ENCODE results near the gene CINP. TPM values are rescaled to one million over a fixed set of nuclear protein-coding genes. Genes with fewer than 3 reads are reported as not detected.

The CINP gene
- total RNA-seq: 10 to 100 TPM; 45.3 to 46.2 TPM

DNA sequence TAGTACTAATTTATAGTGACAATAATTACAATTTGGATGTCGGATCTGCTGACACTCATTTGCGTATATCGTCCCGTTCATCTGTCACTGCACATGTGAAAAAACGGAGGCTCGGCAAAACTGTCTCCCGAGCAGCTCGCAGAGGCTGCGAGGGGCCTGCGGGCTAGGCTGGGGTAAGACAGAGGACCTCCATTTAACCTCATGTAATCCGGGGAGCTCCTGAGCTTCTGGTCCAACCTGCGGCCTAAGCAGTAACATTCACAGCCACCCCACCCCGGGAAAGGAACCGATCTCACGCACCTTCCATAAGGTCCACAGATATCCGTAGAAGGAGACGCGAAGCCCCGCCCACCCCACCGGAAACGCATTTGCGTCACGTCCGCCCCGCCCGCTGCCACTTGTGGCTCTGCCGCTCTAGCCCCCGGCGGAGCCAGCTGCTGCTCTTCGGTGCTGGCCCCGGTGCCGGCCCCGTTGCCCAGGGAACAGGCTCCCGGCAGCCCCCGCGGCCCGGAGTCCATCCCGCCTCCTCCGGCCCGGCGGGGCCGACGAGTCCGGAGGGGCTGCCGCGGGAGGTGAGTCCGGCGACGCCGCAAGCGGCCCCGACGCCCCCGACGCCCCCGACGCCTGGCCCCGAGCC is at the start of gene CINP, which contains the start of gene TECPR2:
Gene CINP (minus strand): TSS at position 346 of the 637 bp plus-strand sequence. CDS start 39 bp downstream, at position 307.
Gene TECPR2 (plus strand): TSS at position 397 of the 637 bp plus-strand sequence. CDS start 13,781 bp downstream, outside the sequence.
- H3K9me3 Mint-ChIP-seq: no peaks in the 10 kb centered on the region
- intact Hi-C loops (cut with micrococcal nuclease): loop anchor here (1.0 to 5.0 kb wide), 7 partner anchors 43 to 445 kb away; partner anchors contain the start of genes ANKRD9, HSP90AA1, RCOR1 and WDR20
- H3K36me3 Mint-ChIP-seq (ENCODE audit: low read depth): peaks cover 6% of the 10 kb centered on the region
- H3K27me3 Mint-ChIP-seq (ENCODE audit: low read depth): no peaks in the 10 kb centered on the region
- peak within 1 kb of the TSS; percentile 94 for H3K27ac Mint-ChIP-seq
- H3K4me3 Mint-ChIP-seq: no peak within 1 kb of the TSS
- CTCF ChIA-PET: interaction anchor here (1.0 to 1.7 kb wide), 3 partner anchors 45 to 153 kb away, joined by 3 to 4 read pairs (median 4); no protein-coding TSS in a partner anchor
- peak; percentile 99 for DNase-seq
- H3K4me1 Mint-ChIP-seq (ENCODE audit: low read depth): peaks cover 30% of the 10 kb centered on the region

DNA sequence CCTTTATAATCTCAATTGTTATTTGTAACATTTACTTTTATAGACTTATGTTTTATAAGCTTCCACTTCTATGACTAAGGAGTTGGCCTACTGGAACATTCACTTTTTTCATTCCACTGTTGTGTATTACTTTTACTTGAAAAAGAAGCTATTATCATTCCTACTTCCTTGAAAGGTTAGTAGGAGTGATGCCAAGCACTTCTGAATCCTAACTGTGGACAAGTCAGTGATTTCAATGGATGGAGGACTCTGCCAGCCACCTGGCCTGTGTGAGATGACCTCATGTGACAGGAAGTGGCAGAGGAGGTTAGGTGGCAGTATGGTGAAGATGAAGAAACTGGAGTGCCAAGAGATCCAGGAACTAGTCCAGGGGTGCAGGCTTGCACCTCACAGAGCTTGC is 46.0 kb upstream of the CINP start:
- Mint-ChIP-seq H3K27me3 (ENCODE audit: low read depth) (no peaks in the 10 kb centered on the region), H3K36me3 (ENCODE audit: low read depth) (peaks cover 7% of the 10 kb centered on the region), H3K4me1 (ENCODE audit: low read depth) (peaks cover 4% of the 10 kb centered on the region), H3K4me3 (no peak overlapping the region), H3K27ac (no peak overlapping the region), H3K9me3 (no peaks in the 10 kb centered on the region)
- CTCF ChIA-PET: no interaction called here
- intact Hi-C loops (cut with micrococcal nuclease): no loop called here
- no peak for DNase-seq

DNA sequence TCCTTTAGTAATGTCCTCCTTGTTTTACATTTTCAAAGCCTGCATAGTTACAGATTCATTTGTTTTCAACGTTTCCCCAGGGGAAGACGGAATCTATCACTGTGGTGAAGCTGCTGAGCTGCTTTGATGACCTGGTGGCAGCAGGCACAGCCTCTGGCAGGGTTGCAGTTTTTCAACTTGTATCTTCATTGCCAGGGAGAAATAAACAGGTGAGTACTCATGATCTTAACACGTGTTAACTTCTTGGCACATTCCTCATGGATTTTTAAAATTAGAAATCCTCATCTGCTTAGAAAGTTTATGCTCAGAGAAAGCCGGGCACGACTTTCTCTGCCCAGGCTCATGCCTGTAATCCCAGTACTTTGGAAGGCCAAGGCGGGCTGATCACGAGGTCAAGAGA is 44.6 kb upstream of the CINP start:
- intact Hi-C loops (cut with micrococcal nuclease): no loop called here
- DNase-seq: no peak
- Mint-ChIP-seq H3K27me3 (ENCODE audit: low read depth) (no peaks in the 10 kb centered on the region), H3K4me3 (no peak overlapping the region), H3K4me1 (ENCODE audit: low read depth) (peaks cover 4% of the 10 kb centered on the region), H3K27ac (no peak overlapping the region), H3K9me3 (peaks cover 14% of the 10 kb centered on the region), H3K36me3 (ENCODE audit: low read depth) (peaks cover 17% of the 10 kb centered on the region)
- CTCF ChIA-PET: interaction anchor here (0.6 kb wide), 1 partner anchor 52 kb away, joined by 3 read pairs; no protein-coding TSS in a partner anchor

DNA sequence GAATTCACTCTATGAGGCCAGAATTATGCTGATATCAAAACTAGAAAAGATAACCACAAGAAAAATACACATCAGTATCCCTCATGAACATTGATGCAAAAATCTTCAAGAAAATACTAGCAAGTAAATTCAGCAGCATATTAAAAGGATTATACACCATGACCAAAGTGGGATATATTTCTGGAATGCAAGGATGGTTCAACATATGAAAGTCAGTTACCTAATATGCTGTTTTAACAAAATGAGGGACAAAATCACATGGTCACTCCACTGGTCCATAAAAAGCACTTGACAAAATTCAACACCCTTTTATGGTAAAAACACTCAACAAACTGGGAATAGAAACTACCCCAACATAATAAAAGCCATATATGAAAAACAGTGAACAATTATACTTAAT is 40.3 kb upstream of the CINP start:
- Mint-ChIP-seq H3K4me3 (no peak overlapping the region), H3K9me3 (peaks cover 25% of the 10 kb centered on the region), H3K4me1 (ENCODE audit: low read depth) (no peaks in the 10 kb centered on the region), H3K36me3 (ENCODE audit: low read depth) (peaks cover 23% of the 10 kb centered on the region), H3K27ac (no peak overlapping the region), H3K27me3 (ENCODE audit: low read depth) (no peaks in the 10 kb centered on the region)
- intact Hi-C loops (cut with micrococcal nuclease): no loop called here
- no peak for DNase-seq
- CTCF ChIA-PET: no interaction called here

DNA sequence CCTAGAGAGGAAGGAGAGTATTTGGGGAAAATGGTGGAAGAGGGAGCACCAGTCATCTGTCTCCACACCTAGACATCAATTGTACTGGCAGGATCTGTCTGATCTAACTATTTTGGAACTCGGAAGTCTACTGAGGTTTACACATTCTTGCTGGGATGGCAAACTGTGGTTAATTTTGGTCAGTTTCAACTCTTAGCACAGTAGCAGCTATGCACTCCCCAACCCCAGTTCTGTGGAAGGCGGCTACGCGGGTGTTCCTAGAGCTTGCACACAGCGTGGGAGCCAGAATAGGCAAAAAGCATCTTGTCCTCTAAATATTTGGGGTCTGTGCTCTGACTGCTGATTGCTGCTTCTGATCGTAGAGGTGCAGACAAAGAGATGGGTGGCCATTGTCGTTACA is 33.8 kb upstream of the CINP start:
- intact Hi-C loops (cut with micrococcal nuclease): no loop called here
- Mint-ChIP-seq H3K4me1 (ENCODE audit: low read depth) (peaks cover 22% of the 10 kb centered on the region), H3K27me3 (ENCODE audit: low read depth) (no peaks in the 10 kb centered on the region), H3K9me3 (peaks cover 14% of the 10 kb centered on the region), H3K4me3 (no peak overlapping the region), H3K36me3 (ENCODE audit: low read depth) (peaks cover 17% of the 10 kb centered on the region), H3K27ac (no peak overlapping the region)
- CTCF ChIA-PET: no interaction called here
- no peak for DNase-seq

DNA sequence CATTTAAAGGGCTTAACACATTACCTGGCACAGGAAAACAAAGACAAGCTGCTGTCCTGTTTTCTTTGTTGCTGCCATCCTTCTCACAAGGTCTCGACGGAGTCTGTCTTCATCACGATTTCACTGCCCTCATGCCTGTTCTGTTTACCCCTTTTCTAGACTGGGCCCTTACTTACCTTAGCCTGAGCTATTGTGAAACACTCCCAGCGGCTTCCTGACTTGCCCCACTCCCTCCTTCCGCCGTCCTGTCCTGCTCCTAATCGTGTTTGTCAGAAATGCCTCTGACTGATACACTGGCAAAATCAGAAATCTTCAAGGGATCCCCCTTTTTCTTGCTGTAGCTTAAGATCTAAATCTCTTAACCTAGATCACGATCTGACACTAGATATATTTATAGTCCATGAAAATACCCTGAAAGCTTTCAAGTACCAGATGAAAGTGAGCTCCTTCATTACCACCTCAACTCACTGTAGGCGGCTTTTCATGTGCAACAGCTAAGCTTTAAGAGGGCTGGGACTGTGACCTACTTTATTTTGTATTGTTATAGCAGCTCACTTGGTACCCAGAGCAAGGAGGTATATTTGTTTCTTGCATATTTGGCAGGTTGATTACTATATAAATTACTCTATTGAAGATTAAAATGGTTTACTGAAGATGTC is 32.2 kb upstream of the CINP start:
- H3K4me3 Mint-ChIP-seq: peak overlapping the region; percentile 8
- peaks cover 22% of the 10 kb centered on the region for H3K4me1 Mint-ChIP-seq (ENCODE audit: low read depth)
- DNase-seq: peak; percentile 38
- no peaks in the 10 kb centered on the region for H3K27me3 Mint-ChIP-seq (ENCODE audit: low read depth)
- peaks cover 14% of the 10 kb centered on the region for H3K9me3 Mint-ChIP-seq
- CTCF ChIA-PET: no interaction called here
- peaks cover 14% of the 10 kb centered on the region for H3K36me3 Mint-ChIP-seq (ENCODE audit: low read depth)
- peak overlapping the region; percentile 65 for H3K27ac Mint-ChIP-seq
- intact Hi-C loops (cut with micrococcal nuclease): no loop called here

DNA sequence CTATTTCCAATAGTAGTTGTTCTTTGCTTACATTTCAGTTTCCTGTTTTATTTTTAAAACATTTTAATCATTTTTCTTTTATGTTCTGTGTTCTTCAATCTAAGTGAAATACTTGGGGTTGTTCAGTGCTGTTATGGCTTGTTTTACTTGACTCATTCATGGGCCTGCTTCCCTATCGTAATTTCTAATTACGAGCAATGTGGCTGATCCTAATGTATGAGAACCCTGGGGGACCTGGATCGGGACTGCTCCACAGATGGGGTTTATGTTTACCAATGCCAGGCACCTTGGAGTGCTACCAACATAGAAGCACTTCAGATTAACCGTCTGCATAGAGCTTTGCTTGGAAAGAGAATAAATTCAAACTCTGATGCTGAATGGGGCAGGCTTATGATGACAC is 29.8 kb upstream of the CINP start:
- H3K36me3 Mint-ChIP-seq (ENCODE audit: low read depth): peaks cover 6% of the 10 kb centered on the region
- peaks cover 22% of the 10 kb centered on the region for H3K4me1 Mint-ChIP-seq (ENCODE audit: low read depth)

DNA sequence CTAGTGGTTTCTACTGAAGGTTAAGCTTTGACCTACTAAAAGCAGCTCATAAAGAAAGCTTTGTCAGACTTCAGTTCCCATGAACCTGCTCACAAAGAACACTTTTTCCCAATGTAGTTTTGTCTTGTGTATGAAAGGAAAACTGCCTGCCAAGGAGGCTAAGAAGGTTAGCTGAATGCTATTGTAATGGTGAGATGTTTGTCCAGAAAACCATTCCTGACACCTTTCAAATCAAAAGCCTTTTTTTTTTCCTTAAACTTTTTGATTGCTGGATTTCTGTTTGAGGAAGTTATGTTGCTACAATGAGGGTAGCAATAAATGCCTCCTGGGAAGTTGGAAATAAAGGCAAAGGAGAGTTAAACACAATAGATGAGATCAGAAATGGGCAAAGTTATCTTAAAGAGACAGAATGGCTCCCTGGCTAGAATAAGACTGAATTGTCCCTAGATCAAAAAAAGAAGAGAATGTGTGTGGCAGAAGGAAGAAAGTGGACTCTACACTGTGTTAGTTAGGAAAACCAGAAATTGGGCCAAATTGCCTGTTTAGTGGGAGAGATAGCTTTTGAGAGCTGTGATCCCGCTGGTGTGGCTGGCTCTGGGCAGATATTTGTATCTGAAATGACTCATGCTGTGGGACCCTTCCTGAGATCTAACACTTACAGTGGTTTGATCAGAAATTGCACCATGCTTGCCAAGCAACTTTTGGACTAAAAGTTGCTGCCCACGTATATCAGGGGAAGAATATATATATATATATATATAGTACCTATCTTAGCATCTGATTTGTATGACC is 27.6 kb upstream of the CINP start:
- peaks cover 1% of the 10 kb centered on the region for H3K36me3 Mint-ChIP-seq (ENCODE audit: low read depth)
- intact Hi-C loops (cut with micrococcal nuclease): no loop called here
- no peak overlapping the region for H3K4me3 Mint-ChIP-seq
- no peaks in the 10 kb centered on the region for H3K27me3 Mint-ChIP-seq (ENCODE audit: low read depth)
- peaks cover 19% of the 10 kb centered on the region for H3K4me1 Mint-ChIP-seq (ENCODE audit: low read depth)
- CTCF ChIA-PET: interaction anchor here (0.7 kb wide), 2 partner anchors 28 to 30 kb away, joined by 3 to 4 read pairs; no protein-coding TSS in a partner anchor
- peaks cover 2% of the 10 kb centered on the region for H3K9me3 Mint-ChIP-seq
- no peak overlapping the region for H3K27ac Mint-ChIP-seq
- DNase-seq: no peak

More for the DNA sequence above, 29.8 kb upstream of the CINP start:
- no peak overlapping the region for H3K4me3 Mint-ChIP-seq
- no peaks in the 10 kb centered on the region for H3K27me3 Mint-ChIP-seq (ENCODE audit: low read depth)
- no peak overlapping the region for H3K27ac Mint-ChIP-seq
- DNase-seq: no peak
- CTCF ChIA-PET: interaction anchor here (0.7 to 1.4 kb wide), 3 partner anchors 46 to 534 kb away, joined by 3 to 5 read pairs (median 4); no protein-coding TSS in a partner anchor
- intact Hi-C loops (cut with micrococcal nuclease): no loop called here
- peaks cover 6% of the 10 kb centered on the region for H3K9me3 Mint-ChIP-seq

DNA sequence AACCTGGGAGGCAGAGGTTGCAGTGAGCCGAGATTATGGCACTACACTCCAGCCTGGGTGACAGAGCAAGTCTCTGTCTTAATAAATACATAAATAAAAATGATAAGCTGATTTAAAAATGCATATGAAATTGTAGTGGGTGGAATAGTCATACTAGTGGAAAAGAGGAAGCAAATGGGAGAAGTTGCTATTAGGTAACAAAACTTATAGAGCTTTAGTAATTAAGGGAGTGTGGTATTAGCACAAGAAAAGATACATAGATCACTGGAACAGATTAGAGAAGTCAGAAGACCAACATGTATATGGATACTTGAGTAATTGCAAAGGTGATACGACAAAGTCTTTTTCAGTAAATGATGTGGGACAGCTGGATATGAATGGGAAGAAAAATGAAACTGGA is 26.6 kb upstream of the CINP start:
- intact Hi-C loops (cut with micrococcal nuclease): no loop called here

DNA sequence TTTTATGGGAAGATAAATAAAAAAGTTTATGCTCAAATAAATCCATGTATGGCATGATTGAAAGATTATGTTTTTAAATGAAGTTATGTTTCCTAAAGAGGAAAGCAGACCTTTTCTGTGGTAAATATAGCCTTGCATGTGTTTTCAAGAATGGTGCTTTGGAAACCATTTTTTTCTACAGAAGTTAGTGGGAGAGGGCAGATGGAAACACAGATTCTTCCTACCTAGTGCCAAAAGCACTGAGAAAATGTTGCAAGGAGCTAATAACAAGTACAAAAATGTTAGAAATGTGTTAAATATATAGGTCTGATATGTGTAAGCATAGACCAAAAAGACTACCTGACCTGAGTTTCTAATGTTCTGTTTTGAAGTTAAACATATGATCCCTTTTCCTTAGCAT is 24.4 kb upstream of the CINP start:
- no peaks in the 10 kb centered on the region for H3K9me3 Mint-ChIP-seq
- CTCF ChIA-PET: no interaction called here
- no peak for DNase-seq

More for the DNA sequence above, 26.6 kb upstream of the CINP start:
- H3K27me3 Mint-ChIP-seq (ENCODE audit: low read depth): no peaks in the 10 kb centered on the region
- peaks cover 11% of the 10 kb centered on the region for H3K4me1 Mint-ChIP-seq (ENCODE audit: low read depth)
- H3K9me3 Mint-ChIP-seq: peaks cover 2% of the 10 kb centered on the region
- DNase-seq: no peak
- H3K27ac Mint-ChIP-seq: no peak overlapping the region
- CTCF ChIA-PET: no interaction called here
- H3K4me3 Mint-ChIP-seq: no peak overlapping the region
- peaks cover 1% of the 10 kb centered on the region for H3K36me3 Mint-ChIP-seq (ENCODE audit: low read depth)

DNA sequence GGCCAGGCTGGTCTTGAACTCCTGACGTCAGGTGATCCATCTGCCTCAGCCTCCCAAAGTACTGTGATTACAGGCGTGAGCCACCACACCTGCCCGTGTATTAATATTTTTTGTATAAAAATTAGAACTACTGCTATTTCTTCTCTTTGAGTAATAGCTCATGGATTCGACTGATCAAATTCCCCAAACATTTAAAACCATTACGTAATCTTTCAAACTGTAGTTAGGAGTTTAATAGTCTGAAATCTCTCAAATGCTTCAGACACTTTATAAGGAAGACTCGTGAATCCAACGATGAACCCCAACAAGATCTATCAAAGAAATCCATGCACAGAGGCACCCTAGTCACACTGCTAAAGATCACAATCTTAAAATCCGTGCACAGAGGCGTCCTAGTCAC is 16.1 kb upstream of the CINP start:
- Mint-ChIP-seq H3K27me3 (ENCODE audit: low read depth) (no peaks in the 10 kb centered on the region), H3K27ac (no peak overlapping the region), H3K9me3 (no peaks in the 10 kb centered on the region), H3K36me3 (ENCODE audit: low read depth) (peaks cover 3% of the 10 kb centered on the region), H3K4me3 (no peak overlapping the region), H3K4me1 (ENCODE audit: low read depth) (peaks cover 12% of the 10 kb centered on the region)
- no peak for DNase-seq
- intact Hi-C loops (cut with micrococcal nuclease): no loop called here
- CTCF ChIA-PET: no interaction called here

More for the DNA sequence above, 24.4 kb upstream of the CINP start:
- Mint-ChIP-seq H3K27ac (no peak overlapping the region), H3K36me3 (ENCODE audit: low read depth) (no peaks in the 10 kb centered on the region), H3K4me3 (no peak overlapping the region), H3K4me1 (ENCODE audit: low read depth) (peaks cover 1% of the 10 kb centered on the region), H3K27me3 (ENCODE audit: low read depth) (no peaks in the 10 kb centered on the region)
- intact Hi-C loops (cut with micrococcal nuclease): no loop called here

DNA sequence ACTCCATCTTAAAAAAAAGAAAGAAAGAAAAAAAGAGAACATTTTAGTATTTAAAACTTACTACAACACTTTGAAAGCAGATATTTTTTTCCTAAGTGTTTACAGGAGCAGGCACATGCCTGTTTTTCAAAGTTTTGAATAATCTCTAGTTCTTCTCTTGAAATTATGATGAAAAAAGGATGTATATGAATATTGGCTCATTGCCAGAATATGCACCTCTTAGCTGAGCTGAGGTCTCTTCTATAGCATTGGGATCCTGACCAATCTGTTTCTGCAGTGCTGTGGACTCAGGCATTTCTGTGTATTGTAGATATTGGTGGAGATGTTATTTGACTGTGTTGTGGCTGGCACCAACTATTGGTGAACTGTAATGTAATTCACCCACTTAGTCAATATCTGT is 15.0 kb upstream of the CINP start:
- intact Hi-C loops (cut with micrococcal nuclease): no loop called here
- no peak for DNase-seq
- Mint-ChIP-seq H3K9me3 (no peaks in the 10 kb centered on the region), H3K4me1 (ENCODE audit: low read depth) (peaks cover 21% of the 10 kb centered on the region), H3K4me3 (no peak overlapping the region), H3K36me3 (ENCODE audit: low read depth) (peaks cover 3% of the 10 kb centered on the region), H3K27me3 (ENCODE audit: low read depth) (no peaks in the 10 kb centered on the region), H3K27ac (no peak overlapping the region)
- CTCF ChIA-PET: interaction anchor here (0.8 kb wide), 1 partner anchor 62 kb away, joined by 3 read pairs; no protein-coding TSS in a partner anchor
